Measurements from ENCODE around the gene MIEF2. TPM values are rescaled to one million over a fixed set of nuclear protein-coding genes. Genes with fewer than 3 reads are reported as not detected.

Gene MIEF2
- polyA plus RNA-seq, 1 experiment: 5.9 TPM

GRCh38 chr17:18250708-18251107 is 9.8 kb upstream of the MIEF2 start:
- no peaks in the 10 kb centered on the region for H3K27me3 ChIP-seq (ENCODE audit: control insufficient read depth, insufficient read depth, low read length)
- no peak overlapping the region for H3K4me3 ChIP-seq (ENCODE audit: low read depth, low read length)
- no peaks in the 10 kb centered on the region; the same call in 1 of the 2 replicates for H3K9me3 ChIP-seq (ENCODE audit: control insufficient read depth, insufficient read depth, low read length)
- TF ChIP-seq, protein P1, sequence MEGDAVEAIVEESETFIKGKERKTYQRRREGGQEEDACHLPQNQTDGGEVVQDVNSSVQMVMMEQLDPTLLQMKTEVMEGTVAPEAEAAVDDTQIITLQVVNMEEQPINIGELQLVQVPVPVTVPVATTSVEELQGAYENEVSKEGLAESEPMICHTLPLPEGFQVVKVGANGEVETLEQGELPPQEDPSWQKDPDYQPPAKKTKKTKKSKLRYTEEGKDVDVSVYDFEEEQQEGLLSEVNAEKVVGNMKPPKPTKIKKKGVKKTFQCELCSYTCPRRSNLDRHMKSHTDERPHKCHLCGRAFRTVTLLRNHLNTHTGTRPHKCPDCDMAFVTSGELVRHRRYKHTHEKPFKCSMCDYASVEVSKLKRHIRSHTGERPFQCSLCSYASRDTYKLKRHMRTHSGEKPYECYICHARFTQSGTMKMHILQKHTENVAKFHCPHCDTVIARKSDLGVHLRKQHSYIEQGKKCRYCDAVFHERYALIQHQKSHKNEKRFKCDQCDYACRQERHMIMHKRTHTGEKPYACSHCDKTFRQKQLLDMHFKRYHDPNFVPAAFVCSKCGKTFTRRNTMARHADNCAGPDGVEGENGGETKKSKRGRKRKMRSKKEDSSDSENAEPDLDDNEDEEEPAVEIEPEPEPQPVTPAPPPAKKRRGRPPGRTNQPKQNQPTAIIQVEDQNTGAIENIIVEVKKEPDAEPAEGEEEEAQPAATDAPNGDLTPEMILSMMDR (IDR thresholded peaks at IDR 0.05; ENCODE audit: low read depth, low read length): no peak
- no peak for DNase-seq (ENCODE audit: low read depth, low spot score)
- H3K27ac ChIP-seq (ENCODE audit: low read depth, low read length): no peak overlapping the region
- CTCF ChIA-PET: no interaction called here
- POLR2A ChIA-PET: no interaction called here

- H3K4me3 ChIP-seq (ENCODE audit: low read depth, low read length): no peak overlapping the region
- H3K9me3 ChIP-seq (ENCODE audit: control insufficient read depth, insufficient read depth, low read length): no peaks in the 10 kb centered on the region; the same call in 1 of the 2 replicates
- no peak for DNase-seq (ENCODE audit: low read depth, low spot score)
- no peaks in the 10 kb centered on the region for H3K27me3 ChIP-seq (ENCODE audit: control insufficient read depth, insufficient read depth, low read length)
- no peak overlapping the region for H3K27ac ChIP-seq (ENCODE audit: low read depth, low read length)
- TF ChIP-seq, protein P1 (IDR thresholded peaks at IDR 0.05; ENCODE audit: low read depth, low read length): no peak
- ChIA-PET CTCF (no interaction called here), POLR2A (no interaction called here)
These were observed 9.3 kb upstream of the MIEF2 start for GRCh38 chr17:18251204-18251603.

- TF ChIP-seq, protein P1 (IDR thresholded peaks at IDR 0.05; ENCODE audit: low read depth, low read length): no peak
- H3K27ac ChIP-seq (ENCODE audit: low read depth, low read length): no peak overlapping the region
- no peaks in the 10 kb centered on the region; the same call in 1 of the 2 replicates for H3K9me3 ChIP-seq (ENCODE audit: control insufficient read depth, insufficient read depth, low read length)
- H3K4me3 ChIP-seq (ENCODE audit: low read depth, low read length): no peak overlapping the region
- ChIA-PET POLR2A (no interaction called here), CTCF (no interaction called here)
- no peaks in the 10 kb centered on the region for H3K27me3 ChIP-seq (ENCODE audit: control insufficient read depth, insufficient read depth, low read length)
- DNase-seq (ENCODE audit: low read depth, low spot score): no peak
These were observed 8.3 kb upstream of the MIEF2 start for GRCh38 chr17:18252160-18252559.

DNA sequence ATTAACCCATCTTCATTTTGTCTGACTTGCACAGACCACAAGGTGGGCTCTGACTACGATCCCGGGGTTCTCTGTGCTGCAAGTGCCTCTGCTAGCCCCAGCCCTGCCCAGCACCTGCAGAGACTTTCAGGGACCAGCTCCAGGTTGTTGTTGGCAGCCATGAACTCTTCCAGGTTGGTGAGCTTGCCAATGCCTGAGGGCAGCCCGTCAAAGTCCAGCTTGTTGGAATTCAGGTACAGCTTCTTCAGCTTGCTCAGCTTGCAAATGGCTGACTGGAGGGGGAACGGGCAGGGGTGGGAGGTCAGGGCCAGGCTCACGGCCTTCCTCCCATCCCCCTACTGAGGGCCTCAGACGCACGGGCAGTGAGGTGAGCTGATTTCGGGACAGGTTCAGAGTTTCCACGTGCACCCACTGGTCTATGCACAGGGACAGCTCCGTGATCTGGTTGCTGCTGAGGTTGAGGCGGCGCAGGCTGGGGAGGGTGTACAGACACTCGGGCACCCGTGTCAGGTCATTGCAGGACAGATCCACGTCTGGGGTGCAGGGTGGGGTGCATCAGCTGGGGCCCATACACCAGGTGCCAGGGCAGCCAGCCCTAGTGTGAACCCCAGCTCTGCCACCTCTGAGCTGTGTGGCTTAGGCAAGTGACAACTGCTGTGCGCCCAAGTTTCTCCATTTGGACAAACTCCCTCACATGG is 7.1 kb upstream of the MIEF2 start:
- CTCF ChIA-PET: no interaction called here
- Histone ChIP-seq H3K4me3 (ENCODE audit: low read depth, low read length) (no peak overlapping the region), H3K27ac (ENCODE audit: low read depth, low read length) (no peak overlapping the region), H3K9me3 (ENCODE audit: control insufficient read depth, insufficient read depth, low read length) (no peaks in the 10 kb centered on the region; the same call in 1 of the 2 replicates), H3K27me3 (ENCODE audit: control insufficient read depth, insufficient read depth, low read length) (no peaks in the 10 kb centered on the region)
- TF ChIP-seq, protein P1 (IDR thresholded peaks at IDR 0.05; ENCODE audit: low read depth, low read length): no peak
- DNase-seq (ENCODE audit: low read depth, low spot score): no peak
- POLR2A ChIA-PET: interaction anchor here (0.7 kb wide), 1 partner anchor 26 kb away, joined by 3 read pairs; no protein-coding TSS in a partner anchor

DNA sequence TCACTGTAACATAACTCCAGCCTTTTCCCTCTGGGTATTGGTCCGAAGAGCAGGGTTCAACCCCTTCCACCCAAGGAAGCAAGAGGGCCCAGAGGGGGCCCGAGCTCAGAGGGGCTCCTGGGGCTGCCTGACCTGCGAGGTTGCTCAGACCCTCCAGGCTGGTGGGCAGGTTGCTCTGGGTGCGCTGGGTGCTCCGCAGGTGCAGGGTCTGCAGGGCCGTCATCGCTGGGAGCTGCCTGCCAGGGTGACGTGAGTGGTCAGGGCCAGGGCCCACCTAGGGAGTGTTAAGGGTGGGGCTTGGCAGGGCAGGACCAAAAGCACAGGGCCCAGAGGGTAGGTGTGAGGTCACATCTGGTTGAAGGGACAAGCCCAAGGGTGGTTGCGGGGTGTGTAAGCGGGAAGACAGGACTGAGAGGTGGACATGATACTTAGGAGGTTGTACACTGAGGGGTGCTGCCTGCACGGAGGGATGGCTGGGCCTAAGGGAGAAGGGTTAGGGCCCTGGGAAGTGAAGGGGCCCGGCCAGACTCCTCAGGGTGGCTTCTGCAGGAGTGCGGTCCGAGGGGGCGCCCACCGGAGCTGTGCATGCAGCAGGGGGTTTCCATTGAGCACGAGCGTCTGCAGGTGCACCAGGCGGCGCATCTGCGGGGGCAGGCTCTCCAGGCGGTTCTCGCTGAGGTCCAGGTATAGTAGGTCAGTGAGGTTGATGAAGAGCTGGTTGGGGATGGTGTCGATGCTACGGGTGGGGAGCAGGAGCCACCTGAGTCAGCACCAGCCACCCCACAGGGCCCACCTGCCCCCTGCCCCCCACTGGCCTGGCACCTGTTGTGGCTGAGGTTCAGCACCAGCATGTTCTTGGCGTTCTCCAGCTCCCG is 6.3 kb upstream of the MIEF2 start:
- ChIA-PET POLR2A (no interaction called here), CTCF (no interaction called here)
- H3K9me3 ChIP-seq (ENCODE audit: control insufficient read depth, insufficient read depth, low read length): no peaks in the 10 kb centered on the region; the same call in 1 of the 2 replicates
- no peak overlapping the region for H3K4me3 ChIP-seq (ENCODE audit: low read depth, low read length)
- TF ChIP-seq, protein P1 (IDR thresholded peaks at IDR 0.05; ENCODE audit: low read depth, low read length): no peak
- DNase-seq (ENCODE audit: low read depth, low spot score): no peak
- H3K27ac ChIP-seq (ENCODE audit: low read depth, low read length): no peak overlapping the region
- H3K27me3 ChIP-seq (ENCODE audit: control insufficient read depth, insufficient read depth, low read length): no peaks in the 10 kb centered on the region

Measured in AG04450 (cell line).